H1 (cell line): ENCODE results near the gene RNF214.

Experiments used
- ATF3 ChIP-seq: IDR thresholded peaks from 2 replicates; pipeline ENCODE4 v1.6.1; 2011; ENCODE audit warnings: low read depth, mild to moderate bottlenecking, low read length; ENCODE audit not compliant: insufficient read depth
- BRCA1 ChIP-seq: IDR thresholded peaks from 2 replicates; pipeline ENCODE4 v1.6.1; 2012; ENCODE audit warnings: low read depth, low read length, improper control_type of control experiment
- EP300 ChIP-seq, 2 experiments: IDR thresholded peaks; 1 replicate in 1 of 2; 2 replicates in 1 of 2; pipeline ENCODE4 v1.6.1; 2011 to 2012; ENCODE audit warnings: low read depth in 2 of 2, low read length in 2 of 2, mild to moderate bottlenecking in 2 of 2, borderline replicate concordance in 1 of 2, inconsistent platforms in 1 of 2, moderate library complexity in 1 of 2
- EZH2 ChIP-seq: fragments of 200-600 bp; sonication (generic); IDR thresholded peaks from 2 replicates; pipeline ENCODE4 v1.7.1; 2012; ENCODE audit warnings: low read depth, mild to moderate bottlenecking, moderate library complexity, low read length, inconsistent platforms; ENCODE audit not compliant: severe bottlenecking
- JUND ChIP-seq: IDR thresholded peaks from 2 replicates; pipeline ENCODE4 v1.6.1; 2011; ENCODE audit warnings: mild to moderate bottlenecking, improper control_type of control experiment, low read length
- POLR2A ChIP-seq, 2 experiments: IDR thresholded peaks; 1 replicate in 1 of 2; 2 replicates in 1 of 2; pipeline ENCODE4 v1.6.1; 2011; ENCODE audit warnings: low read depth in 2 of 2, low read length in 2 of 2, mild to moderate bottlenecking in 2 of 2; ENCODE audit errors: control extremely low read depth in 1 of 2
- POLR2AphosphoS5 ChIP-seq: IDR thresholded peaks from 2 replicates; pipeline ENCODE4 v1.6.1; 2011; ENCODE audit warnings: low read depth, low read length
- TAF1 ChIP-seq: IDR thresholded peaks from 2 replicates; pipeline ENCODE4 v1.6.1; 2011; ENCODE audit warnings: mild to moderate bottlenecking, low read depth, low read length
- TCF12 ChIP-seq: IDR thresholded peaks from 2 replicates; pipeline ENCODE4 v1.6.1; 2011; ENCODE audit warnings: low read depth, mild to moderate bottlenecking, low read length
- TF ChIP-seq, protein P1 (sequence below), 3 experiments: IDR thresholded peaks; 1 replicate in 2 of 3; 2 replicates in 1 of 3; pipeline versions ENCODE4 v1.5.1 to v1.6.1; 2011; ENCODE audit warnings: low read length in 3 of 3, mild to moderate bottlenecking in 3 of 3, inconsistent platforms in 2 of 3, low read depth in 1 of 3, moderate library complexity in 1 of 3; ENCODE audit not compliant: insufficient read depth in 1 of 3; ENCODE audit errors: control extremely low read depth in 1 of 3

GRCh38 chr11:117303101-117303500, 70.6 kb downstream of the RNF214 start:
- TF ChIP-seq EP300 (IDR thresholded peaks at IDR 0.05; ENCODE audit: borderline replicate concordance in 1 of 2, low read depth in 2 of 2, low read length in 2 of 2) (no peak), JUND (no peak), BRCA1 (no peak), TAF1 (no peak), EZH2 (no peak), TCF12 (no peak), POLR2AphosphoS5 (no peak), ATF3 (no peak), POLR2A (IDR thresholded peaks at IDR 0.05; ENCODE audit: control extremely low read depth in 1 of 2, low read depth in 2 of 2, low read length in 2 of 2) (no peak)
- TF ChIP-seq, protein P1, sequence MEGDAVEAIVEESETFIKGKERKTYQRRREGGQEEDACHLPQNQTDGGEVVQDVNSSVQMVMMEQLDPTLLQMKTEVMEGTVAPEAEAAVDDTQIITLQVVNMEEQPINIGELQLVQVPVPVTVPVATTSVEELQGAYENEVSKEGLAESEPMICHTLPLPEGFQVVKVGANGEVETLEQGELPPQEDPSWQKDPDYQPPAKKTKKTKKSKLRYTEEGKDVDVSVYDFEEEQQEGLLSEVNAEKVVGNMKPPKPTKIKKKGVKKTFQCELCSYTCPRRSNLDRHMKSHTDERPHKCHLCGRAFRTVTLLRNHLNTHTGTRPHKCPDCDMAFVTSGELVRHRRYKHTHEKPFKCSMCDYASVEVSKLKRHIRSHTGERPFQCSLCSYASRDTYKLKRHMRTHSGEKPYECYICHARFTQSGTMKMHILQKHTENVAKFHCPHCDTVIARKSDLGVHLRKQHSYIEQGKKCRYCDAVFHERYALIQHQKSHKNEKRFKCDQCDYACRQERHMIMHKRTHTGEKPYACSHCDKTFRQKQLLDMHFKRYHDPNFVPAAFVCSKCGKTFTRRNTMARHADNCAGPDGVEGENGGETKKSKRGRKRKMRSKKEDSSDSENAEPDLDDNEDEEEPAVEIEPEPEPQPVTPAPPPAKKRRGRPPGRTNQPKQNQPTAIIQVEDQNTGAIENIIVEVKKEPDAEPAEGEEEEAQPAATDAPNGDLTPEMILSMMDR (IDR thresholded peaks at IDR 0.05; ENCODE audit: control extremely low read depth in 1 of 3, insufficient read depth in 1 of 3, low read depth in 1 of 3, low read length in 3 of 3), result no peak
